ENCODE data around the gene BRIX1.

The BRIX1 gene, protein sequence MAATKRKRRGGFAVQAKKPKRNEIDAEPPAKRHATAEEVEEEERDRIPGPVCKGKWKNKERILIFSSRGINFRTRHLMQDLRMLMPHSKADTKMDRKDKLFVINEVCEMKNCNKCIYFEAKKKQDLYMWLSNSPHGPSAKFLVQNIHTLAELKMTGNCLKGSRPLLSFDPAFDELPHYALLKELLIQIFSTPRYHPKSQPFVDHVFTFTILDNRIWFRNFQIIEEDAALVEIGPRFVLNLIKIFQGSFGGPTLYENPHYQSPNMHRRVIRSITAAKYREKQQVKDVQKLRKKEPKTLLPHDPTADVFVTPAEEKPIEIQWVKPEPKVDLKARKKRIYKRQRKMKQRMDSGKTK

DNA sequence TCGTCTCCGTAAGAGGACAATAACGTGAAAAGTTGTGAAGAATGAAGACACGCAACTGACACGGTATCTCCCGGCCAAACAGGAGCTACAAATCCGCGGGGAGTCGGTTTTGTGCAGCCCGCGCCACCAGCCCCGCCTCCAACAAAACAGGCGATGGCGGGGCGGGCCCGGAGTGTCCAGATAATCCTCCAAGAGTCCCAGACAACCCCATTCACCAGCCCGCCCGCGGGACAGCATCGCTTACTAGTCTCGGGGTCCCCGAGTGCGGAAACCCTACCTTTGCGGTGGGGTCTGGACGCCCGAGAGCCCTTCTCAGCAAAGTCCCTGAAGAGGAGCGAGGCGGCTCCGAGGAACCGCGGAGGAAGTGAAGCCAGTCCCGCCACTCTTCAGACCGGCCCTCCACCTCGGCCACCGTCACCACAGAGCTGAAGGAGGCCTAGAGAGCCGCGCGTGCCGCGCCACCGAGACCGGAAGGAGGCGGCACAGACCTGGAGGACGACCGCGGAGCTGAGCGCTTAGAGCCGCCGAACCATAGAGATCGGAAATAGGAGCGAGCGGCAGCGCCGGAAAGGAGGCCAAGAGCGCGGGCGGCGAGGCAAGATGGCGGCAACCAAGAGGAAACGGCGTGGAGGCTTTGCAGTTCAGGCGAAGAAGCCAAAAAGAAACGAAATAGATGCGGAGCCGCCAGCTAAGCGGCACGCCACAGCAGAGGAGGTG lies at the start of gene BRIX1, which contains the start of gene RAD1:
TSS of gene BRIX1 (plus strand) at position 573 of the 717 bp plus-strand sequence. CDS start at position 601, 28 bp downstream.
TSS of gene RAD1 (minus strand) at position 366 of the 717 bp plus-strand sequence. CDS start 612 bp downstream, outside the sequence.
- peak; percentile 98 for DNase-seq

DNA sequence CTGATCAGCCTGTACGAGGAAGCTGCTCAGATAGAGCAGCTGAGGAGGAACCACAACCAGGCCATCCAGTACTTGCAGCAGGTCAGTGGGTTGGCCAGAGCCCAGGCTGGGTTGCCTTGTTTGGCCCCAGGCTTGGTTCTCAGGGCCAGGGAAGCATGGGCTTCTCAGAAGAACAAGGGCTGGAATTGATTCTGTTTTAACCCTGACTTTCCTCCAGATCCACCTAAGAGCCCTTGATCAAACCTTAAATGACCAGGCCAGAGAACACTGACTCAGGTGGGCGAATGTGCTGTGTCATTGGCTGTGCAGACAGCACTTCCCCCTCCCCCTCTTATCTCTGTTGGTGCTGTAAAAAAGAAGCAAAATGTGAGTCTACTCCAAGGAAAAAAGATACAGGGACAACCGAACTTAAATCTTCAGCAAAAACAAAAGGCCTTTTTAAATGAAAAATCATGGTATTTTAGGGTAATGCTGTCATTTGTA lies 48.5 kb upstream of the BRIX1 start:
- peak; percentile 86 for DNase-seq

DNA sequence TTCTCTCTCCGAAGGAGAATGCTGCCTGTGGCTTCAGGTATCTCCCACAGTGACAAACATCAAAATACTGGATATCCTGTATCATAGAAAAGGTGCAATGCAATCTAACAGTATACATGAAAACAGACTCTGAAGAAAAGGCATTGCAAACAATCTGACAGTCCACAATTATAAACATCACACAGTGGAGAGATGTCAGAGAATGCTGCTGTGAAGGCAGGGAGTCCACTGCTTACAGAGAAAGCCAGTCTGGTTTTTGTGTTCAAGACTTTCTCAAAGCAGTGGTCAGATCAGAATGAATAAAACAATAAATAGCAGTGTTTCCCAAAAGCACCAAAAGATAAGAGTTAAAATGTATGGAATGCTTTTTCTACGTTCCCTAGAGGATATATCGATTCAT lies 47.9 kb upstream of the BRIX1 start:
- no peak for DNase-seq

DNA sequence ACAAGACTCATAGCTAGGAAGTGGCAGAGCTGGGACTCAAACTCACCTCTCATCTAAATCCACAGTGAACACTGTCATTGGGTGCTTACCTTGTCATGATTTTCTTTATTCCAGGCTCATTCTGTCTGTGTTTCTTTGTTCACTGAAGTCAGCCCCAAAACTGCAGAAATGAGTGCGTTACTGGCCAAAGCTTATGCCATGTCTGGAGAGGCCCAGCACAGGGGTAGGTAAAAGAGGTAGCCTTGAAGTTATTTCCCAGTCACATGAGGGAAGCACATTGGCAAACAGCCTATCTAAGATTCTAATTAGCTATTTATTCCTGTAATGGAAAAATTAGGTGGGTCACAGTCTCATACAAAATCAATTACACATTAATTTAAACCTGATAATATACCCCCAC lies 46.7 kb upstream of the BRIX1 start:
- no peak for DNase-seq

DNA sequence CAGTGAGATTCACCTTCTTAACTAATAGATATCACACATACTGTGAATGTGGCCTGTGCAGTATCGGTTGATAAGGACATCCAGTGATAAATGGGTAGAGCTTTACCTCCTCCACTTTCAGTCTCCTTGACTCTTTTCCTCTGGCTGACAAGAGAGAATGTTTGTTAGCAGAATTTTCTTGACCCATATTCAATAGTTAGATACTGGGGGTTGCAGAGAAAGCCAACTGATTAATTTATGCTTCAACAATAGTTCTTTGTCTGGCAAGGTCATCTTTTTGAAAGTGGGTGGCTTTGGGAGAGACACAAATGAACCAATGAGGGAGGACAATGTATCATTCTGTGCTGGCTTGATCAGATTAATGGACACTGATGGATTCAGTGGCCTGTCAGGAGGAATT lies 46.3 kb upstream of the BRIX1 start:
- DNase-seq, result no peak

DNA sequence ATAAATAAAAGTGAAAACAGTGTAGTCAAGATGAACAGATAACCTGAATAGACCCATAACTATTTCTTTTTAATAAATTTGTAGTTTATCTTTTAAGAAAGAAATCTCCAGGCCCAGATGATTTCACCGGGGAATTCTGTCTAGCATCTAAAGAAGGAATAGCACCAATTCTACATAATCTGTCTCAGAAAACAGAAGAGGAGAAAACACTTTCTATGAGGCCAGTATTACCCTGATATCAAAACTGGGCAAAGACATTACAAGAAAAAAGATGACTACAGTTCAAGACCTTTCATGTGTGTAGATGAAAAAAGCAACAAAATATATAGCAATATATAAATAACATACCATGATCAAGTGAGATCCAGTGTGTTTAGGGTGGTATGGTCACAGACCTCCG lies 45.1 kb upstream of the BRIX1 start:
- no peak for DNase-seq

DNA sequence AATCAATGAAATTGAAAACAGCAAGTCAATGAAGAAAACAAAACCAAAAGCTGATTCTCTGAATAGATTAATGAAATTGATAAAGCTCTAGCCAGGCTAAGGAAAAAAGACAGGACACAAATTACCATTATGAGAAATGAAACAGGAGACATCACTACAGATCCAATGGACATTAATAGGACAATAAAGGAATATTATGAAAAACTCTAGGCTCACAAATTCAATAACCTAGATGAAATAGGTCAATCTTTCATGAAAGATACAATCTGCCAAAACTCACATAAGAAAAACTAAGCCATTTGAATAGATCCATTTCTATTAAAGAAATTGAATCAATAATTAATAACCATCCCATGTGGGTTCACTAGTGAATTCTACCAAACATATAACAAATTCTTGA lies 39.2 kb upstream of the BRIX1 start:
- DNase-seq, result peak; percentile 33

DNA sequence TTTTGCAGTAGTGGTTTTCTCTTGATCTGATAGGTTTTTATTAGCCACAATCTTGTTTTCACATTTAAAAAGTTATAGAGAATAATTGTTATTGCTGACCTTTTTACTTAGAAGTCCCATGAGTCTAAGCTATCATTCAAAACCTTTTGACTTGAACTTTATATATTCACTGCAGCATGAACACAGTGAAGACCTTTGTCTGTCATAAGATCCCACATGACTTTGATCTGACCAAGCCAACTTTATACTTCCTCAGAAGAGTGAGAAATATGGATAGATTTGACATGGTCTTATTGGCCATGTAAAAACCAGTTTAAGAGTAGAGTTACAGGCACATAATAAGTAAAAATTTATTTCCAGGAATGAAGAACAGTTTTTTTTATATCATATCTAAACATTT lies 34.3 kb upstream of the BRIX1 start:
- peak; percentile 11 for DNase-seq

DNA sequence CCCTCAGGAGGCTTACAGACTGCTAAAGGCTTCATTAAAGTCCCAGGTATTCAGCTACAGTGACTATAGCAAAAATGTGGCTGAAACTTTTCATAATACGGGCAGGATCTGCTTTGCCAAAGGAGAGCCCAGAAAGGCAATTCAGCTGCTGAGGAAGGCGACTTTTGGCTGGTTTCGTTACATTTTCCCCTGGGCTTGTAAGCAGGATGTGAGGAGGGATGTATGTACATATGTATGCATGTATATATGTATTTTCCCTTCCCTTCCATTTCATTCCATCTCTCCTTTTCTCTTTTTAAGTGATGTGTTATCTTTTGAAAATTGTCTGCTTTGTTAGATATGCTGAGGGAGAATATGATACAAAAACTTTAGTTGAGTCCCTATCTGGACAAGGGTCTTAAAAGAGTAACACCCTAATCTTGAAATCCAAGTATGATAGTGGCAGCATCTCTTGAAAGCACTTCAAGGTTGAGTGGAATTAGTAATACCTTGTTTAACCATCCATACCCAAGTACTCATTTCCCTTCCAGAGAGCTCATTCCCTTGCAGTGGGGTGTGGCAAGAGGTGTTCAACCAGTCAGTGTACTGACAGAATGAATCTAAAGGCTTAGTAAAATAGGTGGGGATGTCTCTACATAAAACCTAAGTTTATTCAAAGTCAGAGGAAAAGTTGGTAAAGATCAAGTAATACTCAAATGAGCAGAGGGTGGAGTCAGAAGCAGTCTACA lies 29.0 kb upstream of the BRIX1 start:
- no peak for DNase-seq

DNA sequence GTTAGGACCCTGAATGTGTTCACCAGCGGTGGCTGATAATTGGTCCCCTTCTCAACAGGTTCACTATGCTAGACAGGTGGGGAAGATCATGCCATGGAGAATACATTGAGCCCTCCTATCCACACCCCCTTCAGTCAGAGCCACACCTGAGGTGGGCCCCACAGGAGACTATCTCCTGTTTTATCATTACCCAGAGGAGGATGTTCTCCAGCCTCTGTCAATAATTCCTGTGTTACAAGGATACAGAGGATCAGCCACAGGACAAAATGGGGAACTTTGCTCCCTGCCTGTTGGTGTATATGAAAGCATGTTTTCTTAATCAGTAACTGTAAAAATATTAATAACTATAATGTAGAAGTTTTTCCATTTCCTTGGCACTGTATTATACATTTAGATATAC lies 26.1 kb upstream of the BRIX1 start:
- no peak for DNase-seq

DNA sequence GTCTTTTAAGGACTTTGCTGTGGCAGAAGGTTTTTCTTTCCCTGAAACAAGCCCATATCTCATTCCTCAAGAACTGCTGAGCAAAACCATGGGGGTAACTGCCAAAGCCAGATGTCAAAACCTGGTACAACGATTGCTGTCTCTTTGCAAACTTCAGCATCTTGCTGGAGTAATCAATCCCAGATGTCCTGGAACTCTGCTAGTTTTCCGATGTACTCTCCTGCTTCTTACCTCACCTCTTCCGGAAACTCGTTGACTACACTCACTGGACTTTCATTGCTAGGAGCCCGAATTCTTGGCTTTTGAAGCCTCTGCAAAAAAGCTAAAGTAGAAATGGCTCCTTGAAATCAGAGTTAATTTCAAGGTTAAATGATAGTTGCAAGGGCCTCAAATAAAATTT lies 23.5 kb upstream of the BRIX1 start:
- DNase-seq, result no peak

DNA sequence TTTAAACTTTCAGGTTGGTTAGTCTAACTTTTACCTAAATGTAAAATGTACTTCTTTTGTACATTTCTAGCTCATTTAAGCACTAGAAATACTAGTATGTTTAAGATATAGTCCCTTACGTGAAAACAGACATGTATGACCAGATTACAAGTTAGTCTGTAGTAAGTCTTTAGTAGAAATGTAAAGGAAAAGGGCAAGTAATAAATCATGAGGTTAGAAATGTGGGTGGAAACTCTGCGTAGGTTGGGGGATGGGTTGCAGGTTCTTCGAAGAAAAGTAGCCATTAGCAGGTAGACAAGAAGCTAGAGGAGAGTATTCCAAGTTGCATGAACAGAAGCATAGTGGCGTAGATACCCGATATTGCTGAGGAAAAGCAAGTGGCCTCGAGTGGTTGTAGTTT lies 23.1 kb upstream of the BRIX1 start:
- no peak for DNase-seq

DNA sequence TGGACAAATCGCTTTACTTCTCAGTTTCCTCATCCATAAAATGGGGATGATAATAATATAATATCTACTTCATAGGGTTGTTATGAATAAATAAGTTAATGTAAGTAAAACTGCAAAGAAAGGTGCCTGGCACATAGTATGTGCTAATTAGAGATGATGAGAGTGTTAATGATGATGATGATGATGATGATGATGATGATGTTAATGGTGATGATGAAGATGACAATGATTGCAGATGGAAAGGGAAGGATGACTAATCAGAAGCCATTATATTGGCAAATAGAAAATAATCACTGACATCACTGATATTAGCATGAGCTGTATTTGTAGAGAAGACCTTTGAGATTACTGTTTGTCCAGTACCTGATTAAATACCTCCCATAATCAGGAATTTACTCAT lies 20.8 kb upstream of the BRIX1 start:
- DNase-seq, result no peak

DNA sequence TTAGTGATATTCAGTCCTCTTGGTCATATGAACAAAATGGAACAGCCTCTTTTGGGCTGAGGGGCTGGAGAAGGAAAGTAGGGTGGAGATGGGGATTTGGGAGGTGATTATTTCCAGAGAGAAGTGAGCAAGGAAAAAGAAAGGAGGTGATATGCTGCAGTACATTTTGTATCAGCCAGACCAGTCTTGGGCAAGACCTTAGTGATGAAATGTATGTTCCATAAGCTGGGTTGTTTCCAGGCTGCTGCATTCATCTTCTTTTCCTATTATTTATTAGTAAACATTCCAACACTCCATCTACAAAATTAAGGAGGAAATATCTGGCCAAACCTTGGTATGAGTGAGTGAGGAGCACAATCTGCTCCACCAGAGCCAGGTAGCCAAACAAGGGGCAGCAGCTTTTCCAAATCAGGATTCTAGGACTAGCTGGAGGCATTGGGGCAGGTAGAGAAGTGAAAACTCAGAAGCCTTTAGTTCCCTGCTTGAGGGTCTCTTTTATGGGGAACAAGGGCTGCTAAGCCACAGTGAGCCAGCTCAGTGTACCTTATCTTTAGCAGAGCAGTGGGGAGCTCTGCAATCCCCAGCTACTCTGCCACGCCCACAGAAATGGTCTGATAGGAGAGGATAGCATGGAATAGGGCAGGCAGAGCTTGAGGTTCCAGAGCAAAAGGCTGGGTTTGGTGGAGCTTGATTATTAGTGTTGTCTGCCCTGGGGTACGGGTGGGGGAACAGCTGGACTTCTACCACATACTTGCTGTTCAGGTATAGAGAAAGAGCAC lies 19.7 kb upstream of the BRIX1 start:
- DNase-seq, result peak; percentile 60

DNA sequence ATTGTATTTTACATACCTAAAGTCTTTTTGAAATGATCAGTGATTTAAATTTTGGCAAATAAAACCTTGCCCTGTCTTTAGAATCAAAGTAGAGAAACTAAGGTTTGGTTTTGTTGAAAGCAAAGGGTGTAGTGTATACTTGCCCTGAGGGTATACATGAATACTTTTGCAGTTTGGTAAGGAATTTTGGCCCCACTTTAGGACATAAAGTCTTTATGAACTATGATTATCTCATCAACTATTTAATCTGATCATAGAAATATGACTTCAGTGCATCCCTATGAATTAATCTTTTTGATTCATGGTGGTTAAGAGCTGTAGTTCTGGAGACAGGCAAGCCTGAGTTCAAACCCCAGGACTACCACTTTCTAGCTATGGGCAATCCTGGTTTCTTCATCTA lies 17.9 kb upstream of the BRIX1 start:
- DNase-seq, result no peak

DNA sequence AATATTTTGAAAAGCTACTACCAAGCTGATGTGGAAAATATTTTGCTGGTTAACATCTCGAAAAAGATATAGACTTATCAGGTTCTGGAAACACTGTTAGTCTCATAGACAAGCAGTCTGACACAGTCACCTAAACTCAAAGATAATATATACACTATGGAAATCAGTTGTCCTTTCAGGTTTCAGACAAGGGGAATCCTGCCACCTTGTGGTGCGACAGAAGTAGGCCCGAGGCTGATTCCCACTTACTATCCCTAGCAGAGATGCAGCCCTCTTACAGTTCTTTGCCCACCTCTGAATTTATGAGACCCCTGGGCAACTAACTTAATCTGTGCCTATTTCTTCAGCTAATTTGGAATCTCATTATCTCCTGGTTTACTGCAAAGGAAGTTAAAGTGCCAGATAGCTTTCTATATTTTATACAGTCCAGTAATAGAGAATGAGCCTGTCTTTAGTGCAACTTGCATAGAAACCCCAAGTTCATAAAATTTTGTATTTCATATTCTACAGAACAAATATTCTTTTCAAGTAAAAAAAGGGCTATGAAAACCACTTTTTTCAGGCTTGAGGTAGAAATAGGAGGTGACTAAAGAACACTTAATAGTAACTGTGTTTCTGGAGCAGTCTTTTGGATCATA lies 17.1 kb upstream of the BRIX1 start:
- peak; percentile 84 for DNase-seq

DNA sequence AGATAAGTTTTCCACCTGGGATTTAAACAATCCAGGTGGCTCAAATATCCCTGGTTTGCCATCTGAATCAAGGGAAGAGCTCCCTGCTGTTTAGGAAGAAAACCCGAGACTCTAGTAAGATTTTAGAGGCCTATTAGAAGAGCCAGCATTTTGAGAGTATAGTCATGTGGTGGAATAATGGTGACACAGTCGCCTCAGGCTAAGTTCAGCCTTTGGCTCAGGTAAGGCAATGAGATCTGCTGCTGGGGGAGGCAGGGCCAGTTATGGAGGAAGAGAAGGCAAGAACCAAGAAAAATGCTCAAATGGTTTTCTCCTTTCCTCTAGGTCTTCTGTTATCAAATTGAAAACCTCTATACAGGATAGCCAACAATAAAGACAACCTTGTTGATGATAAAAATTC lies 16.4 kb upstream of the BRIX1 start:
- DNase-seq, result no peak

DNA sequence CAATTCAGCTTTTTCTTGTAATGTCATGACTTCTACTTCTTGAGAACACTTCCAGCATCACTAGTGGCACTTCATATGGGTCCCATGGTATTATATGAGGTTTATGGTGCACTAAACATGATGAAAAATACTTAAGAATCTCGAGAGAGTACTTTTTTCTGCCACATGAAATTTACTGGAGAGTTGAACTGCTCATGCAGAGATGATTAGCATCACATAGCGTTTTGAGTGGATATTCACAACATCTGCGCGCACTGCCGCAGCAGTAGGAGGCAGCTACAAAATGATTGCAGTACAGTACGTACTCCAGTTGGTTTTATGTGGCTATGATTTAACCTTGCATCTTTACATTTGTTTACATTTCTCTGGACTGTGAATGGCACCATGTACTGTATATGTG lies 14.9 kb upstream of the BRIX1 start:
- DNase-seq, result no peak

DNA sequence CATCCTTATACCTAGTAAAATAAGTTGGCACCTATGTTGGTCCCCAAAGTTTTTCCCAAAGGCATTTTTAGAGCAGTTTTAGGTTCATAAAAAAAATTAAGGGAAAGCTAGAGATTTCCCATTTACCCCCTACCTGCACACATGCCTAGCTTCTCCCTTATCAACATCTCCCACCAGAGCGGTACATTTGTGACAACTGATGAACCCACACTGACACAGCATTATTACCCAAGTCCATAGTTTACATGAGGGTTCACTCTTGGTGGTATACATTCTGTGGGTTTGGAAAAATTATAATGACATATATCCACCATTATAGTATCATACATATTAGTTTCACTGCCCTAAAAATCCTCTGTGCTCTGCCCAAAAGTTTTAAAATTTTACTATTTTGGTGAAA lies 12.3 kb upstream of the BRIX1 start:
- DNase-seq, result peak; percentile 52

DNA sequence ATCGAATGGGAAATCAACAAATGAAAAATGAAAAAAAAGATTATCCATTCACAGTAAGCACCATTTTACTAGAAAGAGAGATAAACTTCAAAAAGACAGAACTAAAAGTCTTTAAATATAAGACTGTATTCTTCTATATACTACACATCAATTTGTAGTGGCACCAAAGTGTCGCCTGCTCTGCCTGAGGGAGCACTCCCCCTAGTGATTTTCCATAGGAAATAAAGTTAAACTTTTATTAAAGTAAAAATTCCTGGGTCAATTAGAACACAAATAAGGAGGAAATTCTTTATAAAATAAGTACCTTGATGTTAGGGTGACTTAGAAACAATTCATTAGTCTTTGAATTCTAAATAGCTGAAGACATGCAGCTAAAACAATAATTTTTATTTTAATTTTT lies 9.9 kb upstream of the BRIX1 start:
- no peak for DNase-seq

DNA sequence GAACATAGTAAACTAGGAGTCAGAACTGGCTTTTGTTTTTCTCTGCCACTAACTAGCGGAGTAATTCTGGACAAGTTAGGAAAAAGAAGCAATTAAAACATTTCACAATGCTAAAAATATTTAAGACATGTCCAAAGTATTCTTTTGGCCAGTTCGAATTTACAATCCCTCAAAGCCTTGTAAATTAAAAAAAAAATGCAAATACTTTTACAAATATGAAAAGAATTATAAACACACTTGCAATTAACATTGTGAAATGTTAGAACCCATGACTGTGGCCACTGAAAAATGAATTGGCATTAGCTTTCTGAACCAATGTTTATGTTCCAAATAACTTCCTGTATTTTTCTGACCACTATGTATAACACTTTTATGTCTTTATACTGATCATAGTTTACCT lies 2.4 kb upstream of the BRIX1 start:
- DNase-seq, result no peak

DNA sequence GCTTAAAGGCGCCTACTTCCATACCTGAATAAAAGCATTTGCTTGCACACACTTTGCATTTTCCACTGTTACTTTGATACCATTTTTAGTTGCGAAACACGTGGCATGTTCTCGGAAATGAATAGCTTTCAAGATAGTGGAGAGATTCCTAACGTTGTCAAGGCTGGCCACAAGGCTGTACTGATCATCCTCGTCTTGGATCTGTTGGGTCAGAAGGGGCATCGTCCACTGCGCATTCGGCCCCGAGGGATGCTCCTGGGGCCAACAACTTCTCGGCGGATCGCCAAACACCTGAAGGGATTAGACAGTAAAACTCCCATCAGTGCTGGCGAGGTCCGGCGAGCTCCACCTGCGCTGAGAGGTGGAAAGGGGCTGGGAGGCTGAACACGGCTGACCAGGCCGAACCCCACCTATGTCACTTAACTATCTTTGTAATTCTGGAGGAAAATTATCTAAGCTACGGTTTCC lies 806 bp upstream of the BRIX1 start:
- peak; percentile 68 for DNase-seq
